Left hindlimb (tissue), 1 donor: Measurements from ENCODE around the gene CCNH.

Experiments
- DNase-seq: peaks from one replicate; pipeline ENCODE4 v3.0.0-alpha.2; 2018

CCNH gene

DNA sequence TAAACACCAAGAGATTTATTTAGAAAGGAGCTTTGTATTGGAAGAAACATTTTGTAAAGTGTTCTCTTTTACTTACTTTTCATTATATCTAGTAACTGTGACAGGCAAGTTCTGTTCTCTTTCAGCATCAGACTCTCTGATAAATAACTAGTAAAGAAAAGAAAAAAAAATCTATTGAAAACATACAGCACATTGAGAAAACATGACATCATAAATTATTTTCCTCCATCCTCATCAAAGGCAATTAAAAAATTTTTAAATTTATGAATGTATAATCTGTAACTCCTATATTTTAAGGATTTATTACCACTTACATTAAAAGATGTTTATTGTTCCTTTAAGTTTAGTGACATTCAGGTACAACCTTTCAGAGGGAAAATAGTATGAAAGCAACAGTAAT is 11.1 kb downstream of the CCNH start:
- DNase-seq = no peak

DNA sequence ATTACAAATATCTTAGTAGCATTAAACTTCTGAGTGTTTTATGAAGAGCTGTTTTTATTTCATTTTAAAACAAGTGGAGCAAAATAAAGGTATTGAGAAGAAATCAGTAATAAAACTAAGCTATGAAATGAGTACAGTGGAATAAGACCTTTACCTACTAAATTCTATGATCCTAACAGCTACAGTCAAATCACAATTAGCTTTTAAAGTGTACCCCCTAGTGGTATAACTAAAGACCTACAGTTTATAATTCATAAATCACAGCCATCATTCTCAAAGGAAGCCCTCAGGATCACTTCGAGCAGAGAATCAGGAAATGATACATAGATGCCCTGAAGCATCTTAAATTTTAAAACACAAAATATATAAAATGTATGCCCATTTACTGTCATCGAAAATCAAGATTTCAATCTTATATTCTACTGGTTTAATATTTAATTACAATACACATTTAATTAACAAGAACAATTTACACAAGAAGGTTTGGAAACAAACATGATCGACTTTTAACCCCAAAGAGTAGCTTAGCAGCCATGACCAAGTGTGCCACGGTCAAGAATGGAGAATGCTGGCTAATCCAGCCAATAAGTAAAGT is 12.3 kb downstream of the CCNH start:
- no peak for DNase-seq

DNA sequence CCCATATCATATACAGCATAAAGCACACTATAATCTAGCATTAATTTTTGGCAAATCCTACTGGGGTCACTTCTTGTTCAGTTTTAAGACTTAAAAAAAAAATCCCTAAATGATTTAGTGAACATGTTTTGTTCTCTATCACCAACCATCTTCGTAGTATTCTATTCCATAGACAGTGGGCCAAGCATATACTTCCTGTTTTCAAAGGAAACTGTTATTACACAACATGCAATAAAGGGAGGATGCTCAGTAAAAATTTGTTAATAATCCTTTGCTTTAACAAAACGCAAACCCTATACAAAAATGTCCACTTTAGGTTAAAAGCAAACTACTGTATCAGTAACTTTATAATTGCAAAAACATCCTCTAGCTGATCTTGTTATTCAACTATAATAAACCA is 13.0 kb downstream of the CCNH start:
- no peak for DNase-seq

DNA sequence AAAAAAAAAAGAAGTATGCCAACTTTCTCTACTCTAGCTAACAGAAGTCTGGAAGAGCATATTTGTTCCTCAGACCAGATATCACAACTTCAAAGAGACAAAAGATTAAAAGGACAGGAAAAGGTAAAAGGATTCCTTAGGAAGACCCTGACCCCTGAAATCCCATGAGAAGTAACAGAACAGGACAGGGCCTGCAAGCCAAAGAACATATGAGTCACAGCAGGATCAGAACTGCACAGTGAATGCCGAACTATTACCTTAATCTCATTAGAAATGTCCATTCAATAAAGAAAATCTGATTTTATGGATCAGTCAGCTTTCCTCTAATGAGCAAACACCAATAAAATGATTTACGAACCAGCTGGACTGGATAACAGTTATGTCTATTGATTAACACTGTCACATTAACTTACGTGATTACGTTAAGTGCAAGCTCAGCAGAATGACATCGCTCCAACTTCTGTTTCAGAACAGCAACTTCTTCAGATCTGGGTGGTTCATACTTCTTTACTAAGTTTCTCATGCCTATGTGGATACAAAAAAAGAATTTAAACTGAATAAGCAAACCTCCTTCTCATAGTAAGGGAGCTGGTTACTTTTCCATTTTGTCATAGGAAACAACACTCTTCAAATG is 13.6 kb downstream of the CCNH start:
- no peak for DNase-seq

DNA sequence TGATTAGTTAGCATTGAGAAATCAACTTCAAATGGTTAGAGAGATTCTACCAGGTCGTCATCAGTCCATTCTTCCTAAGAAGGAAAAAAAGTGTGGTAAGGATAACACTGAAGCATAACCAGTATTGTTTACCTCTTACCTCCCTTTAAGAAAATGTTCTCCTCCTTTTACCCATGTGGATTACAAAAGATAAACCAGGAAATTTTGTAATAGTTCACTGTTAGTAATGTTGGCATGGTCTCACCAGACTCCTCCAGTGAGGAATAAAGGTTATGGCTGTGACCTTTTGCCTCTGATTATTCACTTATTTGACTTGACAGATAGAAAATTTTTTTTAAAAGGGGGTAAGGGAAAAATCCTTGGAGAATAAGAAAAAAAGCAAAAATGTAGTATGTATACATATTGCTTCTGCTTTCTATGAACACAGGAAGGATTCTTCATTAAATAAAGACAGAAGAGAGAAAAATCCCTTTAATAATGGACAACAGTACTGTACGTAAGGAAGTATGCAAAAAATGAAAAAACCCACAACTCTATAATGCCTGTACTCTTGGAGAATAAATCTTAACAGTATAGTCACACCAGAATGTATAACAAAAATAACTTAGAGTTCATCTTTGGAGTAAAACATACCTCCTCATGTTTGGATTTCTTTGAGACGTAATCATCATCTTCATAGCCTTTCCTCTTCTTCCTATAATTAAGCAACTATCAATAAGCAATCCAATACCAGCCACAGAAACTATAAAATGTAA is 18.1 kb downstream of the CCNH start:
- DNase-seq = no peak

DNA sequence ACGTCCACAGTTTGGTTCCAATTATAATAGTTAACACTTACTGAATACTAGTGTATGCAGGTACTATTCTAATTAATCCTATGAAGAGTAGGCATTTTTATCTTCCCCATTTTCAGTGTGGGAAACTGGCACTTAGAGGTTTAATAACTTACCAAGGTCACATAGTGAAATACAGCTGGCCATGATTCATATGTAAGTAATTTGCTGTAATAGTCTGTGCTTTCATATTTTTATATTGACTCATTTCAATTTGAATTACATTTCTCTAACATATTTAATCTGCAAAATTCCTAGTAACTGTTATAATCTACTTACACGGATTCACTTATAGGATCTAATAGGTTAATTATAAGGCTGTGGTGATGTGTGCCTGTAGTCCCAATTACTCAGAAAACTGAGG is 19.4 kb downstream of the CCNH start:
- DNase-seq = no peak

DNA sequence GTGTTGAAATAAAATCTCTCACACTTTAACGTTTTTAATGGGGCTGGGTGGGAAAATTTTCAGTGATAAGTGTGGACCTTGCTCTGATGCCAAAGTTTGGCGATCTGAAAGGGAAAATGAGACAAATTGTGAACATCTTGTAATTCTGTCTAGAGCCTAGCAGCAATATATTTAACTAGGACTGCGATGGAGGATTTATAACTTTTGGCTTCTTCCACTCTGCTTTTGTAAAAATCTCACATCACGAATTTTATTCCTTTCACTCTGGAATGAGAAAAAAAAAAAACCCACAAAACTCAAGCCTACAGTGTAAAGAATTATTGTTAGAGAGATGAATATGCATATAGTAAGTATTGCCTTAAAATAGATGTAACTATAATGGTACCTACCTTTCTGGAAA is 19.9 kb downstream of the CCNH start:
- no peak for DNase-seq

DNA sequence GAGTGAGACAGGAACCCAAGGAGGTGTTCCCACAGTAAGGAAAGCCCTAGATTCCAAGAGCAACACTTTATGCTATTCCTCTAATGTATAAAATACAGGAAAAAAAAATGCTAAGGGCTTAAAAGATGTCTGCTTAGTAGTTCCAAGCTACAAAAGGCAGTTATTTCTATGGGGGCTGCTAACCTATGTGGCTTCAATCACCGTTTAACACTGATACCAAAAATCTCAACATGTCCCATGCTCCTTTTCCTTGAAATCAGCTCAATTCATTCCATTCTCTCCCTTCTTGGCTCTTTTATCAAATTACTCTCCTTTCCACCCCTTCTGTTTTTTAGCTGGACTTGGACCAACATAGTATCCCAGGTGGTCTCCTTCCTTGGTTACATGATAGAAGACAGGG is 20.6 kb downstream of the CCNH start:
- DNase-seq = no peak

DNA sequence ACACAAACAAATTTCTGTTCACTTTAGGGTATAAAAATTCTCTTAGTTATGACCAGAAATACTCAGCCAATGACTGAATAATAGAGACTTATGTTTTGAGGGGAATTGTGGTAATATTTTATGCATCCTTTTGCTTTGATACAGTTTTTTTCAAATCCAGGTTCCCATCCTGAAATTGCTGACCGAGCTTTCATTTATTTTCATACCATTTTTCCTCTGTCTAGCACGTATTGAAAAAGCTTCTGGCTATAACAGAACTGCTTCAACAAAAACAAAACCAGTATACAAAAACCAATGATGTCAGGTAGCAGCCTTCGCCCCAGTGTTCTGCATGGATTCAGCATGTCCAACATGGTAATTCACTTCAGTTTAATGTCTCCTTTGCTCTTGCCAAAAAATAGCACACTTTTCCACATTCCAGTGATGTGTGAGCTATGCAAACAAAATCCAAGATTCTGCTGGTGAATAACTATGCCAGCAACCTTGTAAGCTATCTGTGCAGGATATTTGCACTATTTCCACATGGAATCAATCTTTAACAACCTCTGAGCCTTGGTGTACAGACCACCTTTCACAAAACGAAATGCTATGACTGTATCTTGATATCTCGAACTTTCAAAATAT is 22.0 kb downstream of the CCNH start:
- no peak for DNase-seq

DNA sequence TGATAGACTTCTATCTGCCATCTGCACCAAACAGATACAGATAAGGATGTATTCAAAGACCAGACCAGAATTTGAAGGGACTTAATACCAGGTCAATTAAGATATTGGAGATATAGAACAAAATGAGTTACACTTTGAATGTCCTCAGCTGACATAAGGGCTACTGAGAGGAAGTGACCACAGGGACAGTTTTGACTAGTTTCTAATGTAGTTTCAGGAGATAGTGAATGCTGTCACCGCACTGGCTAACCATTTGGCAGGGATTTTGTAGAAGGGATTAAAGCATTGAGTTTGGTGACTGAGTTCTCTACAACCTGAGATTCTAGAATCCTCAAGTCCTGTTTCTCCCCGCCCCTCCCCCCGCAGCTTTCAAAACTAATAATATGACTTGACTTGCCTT is 22.7 kb downstream of the CCNH start:
- no peak for DNase-seq

DNA sequence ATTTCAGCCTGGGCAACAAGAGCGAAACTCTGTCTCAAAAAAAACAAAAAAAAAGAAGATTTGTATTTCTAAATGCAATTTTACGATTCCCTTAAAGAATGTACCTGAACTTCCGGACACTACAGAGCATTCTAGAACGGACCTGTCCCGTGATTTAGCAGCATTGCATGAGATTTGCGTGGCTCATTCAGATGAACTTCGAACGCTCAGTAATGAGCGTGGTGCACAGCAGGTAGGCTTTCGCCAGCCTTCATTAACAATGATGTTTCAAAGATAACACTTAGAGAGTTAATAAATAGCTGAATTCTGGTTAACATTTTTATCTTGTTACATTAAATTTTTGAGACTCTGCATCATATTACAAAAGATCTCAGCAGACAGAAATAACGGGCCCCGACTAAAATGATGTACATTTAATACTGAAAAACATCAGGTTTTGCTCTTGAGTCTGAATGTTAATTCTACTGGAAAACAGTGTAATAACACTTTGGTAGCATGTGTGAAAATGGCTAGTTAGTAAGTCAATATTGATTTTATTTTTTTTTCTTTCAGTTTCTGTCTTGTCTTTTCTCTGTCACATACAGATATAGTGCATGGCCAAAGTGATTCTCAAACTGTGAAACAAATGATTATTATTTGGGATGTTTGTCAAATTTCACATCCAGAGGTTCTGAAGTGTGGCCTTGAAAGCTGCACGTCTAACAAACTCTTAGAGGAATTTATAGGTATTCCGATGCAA is 23.3 kb downstream of the CCNH start:
- DNase-seq = no peak

DNA sequence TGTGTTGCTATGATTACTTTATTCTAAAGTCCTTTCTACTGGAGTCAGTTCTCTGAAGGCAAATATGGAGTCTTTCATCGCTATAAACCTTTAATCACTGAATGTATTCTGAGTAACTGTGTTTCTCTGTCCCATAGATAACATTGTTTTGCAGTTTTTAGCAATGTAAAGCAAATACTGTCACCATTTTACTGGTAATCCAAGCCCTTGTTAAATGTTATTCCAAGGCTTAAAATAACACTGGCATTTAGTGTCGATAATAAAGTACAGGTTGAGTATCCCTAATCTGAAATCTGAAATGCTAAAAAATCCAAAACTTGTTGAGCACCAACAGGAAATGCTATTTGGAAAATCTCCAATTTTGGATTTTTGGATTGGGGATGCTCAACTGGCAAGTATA is 24.6 kb downstream of the CCNH start:
- no peak for DNase-seq

DNA sequence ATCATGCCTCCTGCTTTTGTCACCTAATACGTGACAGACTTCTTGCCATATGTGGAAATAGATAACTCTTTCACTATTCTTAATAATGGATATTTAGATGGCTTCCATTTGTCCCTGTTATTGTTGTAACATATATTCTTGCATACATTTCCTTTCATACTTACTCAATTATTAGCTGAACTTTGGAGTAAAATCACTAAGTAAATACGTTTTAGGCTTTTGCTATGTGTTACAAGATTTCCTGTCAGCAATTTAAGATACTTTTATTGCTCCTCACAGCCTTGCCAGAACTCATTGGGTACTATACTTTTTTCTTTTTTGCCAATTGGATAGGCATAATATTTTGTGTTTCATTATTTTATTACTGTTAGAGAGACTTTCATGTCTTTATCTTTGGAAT is 26.9 kb downstream of the CCNH start:
- no peak for DNase-seq

DNA sequence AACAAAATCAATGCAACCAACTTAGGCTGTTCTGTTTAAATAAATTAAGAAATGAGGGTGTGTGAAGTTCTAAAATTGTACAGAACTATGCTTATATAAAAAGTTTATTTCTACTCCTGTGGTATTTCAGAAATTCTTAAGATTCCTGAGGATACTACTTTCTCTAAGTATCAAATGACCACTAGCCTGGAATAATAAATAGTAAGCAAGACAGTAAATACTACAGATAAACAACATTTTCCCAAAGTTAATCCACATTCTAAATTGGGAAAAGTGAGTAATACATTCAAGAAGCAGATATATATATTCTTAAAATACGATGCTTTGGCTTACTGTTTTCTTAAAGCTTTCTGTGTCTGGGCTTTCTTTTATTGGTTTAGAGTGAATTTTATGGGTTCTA is 29.5 kb downstream of the CCNH start:
- no peak for DNase-seq

DNA sequence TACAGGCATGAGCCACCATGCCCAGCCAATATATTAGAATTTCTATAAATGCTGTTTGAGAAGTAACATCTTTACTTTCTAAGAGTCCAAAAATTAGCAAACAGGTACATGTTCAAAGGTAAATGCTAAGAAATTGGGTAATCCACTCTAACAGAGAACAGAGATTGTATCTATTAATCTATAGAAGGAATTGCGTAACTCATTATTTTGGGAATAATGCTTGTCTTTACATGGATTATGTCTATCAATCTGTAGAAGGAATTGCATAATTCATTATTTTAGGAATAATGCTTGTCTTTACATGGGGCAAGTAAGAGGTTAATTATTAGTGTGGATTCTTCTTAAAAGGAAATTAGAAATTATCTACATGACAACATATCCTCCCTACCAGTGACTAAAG is 30.5 kb downstream of the CCNH start:
- no peak for DNase-seq

DNA sequence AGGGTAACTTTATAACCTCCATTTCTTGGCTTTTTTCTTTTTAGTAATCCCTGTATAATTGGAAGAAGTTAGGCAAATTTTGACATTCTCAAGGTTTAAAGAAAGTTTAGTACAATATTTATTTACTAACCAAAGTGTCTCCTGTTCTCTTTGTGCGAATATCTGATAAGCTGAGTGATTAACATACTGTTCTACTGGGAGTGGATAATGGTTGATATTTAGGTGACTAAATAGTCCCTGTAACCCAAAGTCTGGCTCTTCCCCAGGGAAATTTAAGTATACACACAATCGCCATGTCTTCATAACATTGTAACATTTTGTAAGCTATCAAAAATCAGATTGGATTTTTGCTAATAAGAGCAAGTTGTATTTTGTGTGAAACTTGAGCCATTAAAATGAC is 40.0 kb downstream of the CCNH start:
- no peak for DNase-seq

DNA sequence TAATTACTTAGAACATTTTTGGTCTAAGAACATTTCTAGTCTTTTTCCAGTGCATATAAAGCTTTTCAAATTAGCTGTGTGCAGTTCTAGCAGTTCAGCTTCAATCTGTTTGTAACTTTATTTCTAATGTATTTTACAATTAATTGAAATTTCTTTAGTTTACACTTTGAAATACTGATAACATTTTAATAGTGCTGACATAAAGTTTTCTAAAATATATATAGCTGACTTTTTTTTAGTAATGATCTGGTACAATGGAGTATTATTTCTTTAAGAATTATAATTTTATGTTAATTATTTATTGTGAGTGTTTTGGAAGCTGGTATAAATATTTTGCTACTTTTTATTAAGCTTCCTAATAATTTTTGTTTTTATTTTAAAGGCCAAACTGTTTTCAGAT is 43.3 kb downstream of the CCNH start:
- DNase-seq = no peak

DNA sequence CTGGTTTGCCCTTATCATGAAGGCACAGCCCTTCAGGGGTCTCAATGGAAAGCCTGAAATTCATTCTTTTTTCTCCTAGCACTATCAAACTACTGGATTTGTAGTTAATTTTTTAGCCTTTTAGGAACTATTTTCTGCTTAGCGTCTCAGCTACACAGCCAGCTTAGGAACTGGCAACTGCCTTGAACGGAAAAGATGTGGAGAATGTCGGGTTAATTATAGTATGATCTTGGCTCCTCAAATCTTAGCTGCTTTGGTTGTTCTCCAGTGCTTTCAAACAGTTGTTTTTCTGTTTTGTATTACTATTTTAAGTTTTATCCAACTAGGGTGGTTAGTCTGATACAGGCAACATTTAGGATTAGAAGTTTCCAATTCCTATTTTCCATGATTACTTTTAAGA is 44.1 kb downstream of the CCNH start:
- DNase-seq = no peak

DNA sequence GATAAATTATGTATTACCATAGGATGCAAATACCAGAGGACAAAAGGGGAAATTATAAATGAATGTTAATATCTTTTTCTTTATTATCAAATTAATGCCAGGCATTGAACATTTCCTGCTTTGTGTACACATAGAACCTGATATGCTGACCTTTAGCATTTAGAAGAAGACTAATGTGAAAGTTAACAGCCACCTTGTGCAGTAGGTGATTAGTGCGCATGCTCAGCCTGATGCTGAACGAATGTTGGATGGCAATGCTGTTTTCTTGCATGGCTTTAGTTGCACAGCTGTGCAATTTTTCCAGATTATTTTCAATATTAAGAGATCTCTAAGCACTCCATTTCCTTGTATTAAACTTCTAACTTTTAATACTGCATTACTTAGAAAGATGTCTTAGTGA is 45.5 kb downstream of the CCNH start:
- no peak for DNase-seq

DNA sequence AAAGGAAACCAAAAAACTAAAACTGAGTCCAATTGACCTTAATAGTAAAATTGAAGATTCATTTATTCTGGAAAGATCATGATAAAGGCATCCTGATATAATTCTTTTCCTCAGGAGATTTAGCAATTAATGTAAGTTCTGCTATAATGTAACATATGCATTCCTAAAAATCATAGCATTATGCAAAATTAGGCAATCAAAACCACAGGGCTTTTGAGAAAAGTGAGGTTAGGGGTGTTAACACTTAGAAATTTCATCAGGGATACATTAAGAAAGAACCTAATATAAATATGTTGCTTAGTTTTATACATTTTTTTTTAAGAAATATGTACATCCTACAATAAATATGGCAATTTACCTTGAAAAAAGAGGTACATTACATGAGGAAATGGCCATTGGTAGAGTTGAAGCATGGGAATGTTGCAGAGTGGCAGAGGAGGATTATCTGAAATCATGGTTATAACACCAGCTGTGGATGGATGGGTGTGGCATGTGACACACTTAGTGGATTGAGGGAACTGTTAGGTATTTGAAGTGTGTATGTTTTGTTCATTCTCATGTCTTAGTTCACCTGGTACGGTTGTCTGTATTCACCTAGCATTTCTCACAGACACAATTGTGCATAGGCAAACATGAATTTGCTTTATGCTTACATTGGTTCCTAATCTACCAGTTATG is 51.1 kb downstream of the CCNH start:
- no peak for DNase-seq

DNA sequence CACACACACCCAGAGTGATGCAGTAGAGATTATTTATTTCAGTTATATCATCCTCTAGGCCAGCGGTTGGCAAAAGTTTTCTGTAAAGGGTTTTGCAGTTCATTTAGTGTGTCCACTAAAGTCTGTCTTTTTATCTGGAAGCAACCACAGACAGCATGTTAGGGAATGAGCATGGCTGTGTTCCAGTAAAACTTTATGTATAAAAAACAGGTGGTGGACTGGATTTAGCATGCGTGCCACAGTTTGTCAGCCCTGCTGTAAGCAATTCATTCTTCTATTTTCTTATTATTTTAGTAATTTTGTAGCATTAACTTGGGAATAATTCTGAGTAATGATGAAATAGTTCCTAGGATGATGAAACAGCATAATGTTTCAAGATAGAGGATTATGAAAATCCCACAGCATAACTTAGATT is 51.7 kb downstream of the CCNH start:
- DNase-seq = no peak

DNA sequence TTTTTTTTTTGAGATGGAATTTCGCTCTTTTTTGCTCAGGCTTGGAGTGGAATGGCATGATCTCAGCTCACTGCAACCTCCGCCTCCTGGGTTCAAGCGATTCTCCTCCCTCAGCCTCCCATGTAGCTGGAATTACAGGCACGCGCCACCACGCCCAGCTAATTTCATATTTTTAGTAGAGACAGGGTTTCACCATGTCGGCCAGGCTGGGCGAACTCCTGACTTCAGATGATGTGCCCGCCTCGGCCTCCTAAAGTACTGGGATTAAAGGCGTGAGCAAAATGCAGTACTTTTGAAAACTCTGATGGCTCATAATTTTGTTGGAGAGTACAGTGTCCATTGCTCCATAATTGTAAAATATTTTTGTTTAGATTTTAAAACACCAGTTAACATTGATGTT is 52.6 kb downstream of the CCNH start:
- no peak for DNase-seq

DNA sequence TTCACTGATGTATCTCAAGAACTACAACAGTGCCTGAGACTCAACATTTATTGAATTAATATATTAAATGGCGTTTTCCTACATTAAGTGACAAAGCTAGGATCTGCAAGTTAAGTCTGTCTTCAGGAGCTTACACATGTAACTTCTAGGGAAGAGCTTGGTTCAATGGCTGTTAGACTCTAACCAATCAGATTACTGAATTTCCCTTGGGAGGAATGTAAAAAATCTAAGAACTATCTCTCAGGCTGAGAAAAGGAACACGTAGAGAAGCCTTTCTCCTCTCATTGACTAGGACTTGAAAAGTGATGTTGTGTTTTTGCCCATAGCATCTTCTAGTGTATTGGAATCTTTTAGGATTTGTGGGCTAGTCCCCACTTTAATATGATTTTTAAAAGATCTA is 53.6 kb downstream of the CCNH start:
- DNase-seq = no peak
